ENCODE results near the gene IL31. TPM values are rescaled to one million over a fixed set of nuclear protein-coding genes. Genes with fewer than 3 reads are reported as not detected.

Gene IL31
- total and polyA plus RNA-seq, 2 donors (not counting 3 experiments of a cell fraction or from before 2014, with no cell fraction given) = not detected

- Histone ChIP-seq H3K4me3 (replicated peaks in 1 of 3; ENCODE audit: insufficient read depth in 1 of 3, low read depth in 1 of 3, low read length in 3 of 3) (no peak overlapping the region), H3K79me2 (ENCODE audit: control insufficient read depth, insufficient read depth, low read length) (no peaks in the 10 kb centered on the region), H3K4me2 (ENCODE audit: insufficient read depth, low read length) (no peak overlapping the region), H3K9me3 (replicated peaks; ENCODE audit: control insufficient read depth, insufficient read depth, low read length) (no peaks in the 10 kb centered on the region), H3K9me1 (replicated peaks; ENCODE audit: control insufficient read depth, extremely low read depth, insufficient read depth, low read length) (no peaks in the 10 kb centered on the region), H2AFZ (ENCODE audit: low read depth, low read length) (no peak overlapping the region), H3K4me1 (ENCODE audit: control insufficient read depth, extremely low read depth, insufficient read depth, low read length) (no peaks in the 10 kb centered on the region), H4K20me1 (replicated peaks; ENCODE audit: control insufficient read depth, extremely low read depth, insufficient read depth, low read length) (no peaks in the 10 kb centered on the region), H3K27ac (ENCODE audit: insufficient read depth, low read depth, low read length) (no peak overlapping the region), H3K27me3 (ENCODE audit: control insufficient read depth in 2 of 2, insufficient read depth in 2 of 2, low read length in 2 of 2) (no peaks in the 10 kb centered on the region), H3K36me3 (ENCODE audit: control insufficient read depth in 2 of 2, extremely low read depth in 1 of 2, insufficient read depth in 2 of 2, low read length in 2 of 2) (no peaks in the 10 kb centered on the region), H3K9ac (replicated peaks; ENCODE audit: extremely low read depth, insufficient read depth, low read length) (no peak overlapping the region)
- POLR2A ChIA-PET = no interaction called here
- CTCF ChIA-PET = interaction anchor here (1.3 kb wide), 1 partner anchor 133 kb away, joined by 3 read pairs; no protein-coding TSS in a partner anchor
- intact Hi-C loops (cut with micrococcal nuclease) = no loop called here
- TF ChIP-seq JUN (IDR thresholded peaks at IDR 0.05; ENCODE audit: borderline replicate concordance, insufficient read depth, insufficient read length, low read depth) (no peak), MYC (IDR thresholded peaks at IDR 0.05; ENCODE audit: low read depth, low read length) (no peak), CTCF (IDR thresholded peaks at IDR 0.05; ENCODE audit: extremely low read depth in 1 of 2, insufficient read depth in 1 of 2, low read depth in 1 of 2, low read length in 2 of 2) (no peak), POLR2AphosphoS5 (IDR thresholded peaks at IDR 0.05; ENCODE audit: insufficient read depth, low read depth, low read length) (no peak), EZH2 (IDR thresholded peaks at IDR 0.05; ENCODE audit: borderline replicate concordance, low read depth, low read length, severe bottlenecking) (no peak), POLR2A (IDR thresholded peaks at IDR 0.05; ENCODE audit: low read depth, low read length) (no peak), FOS (IDR thresholded peaks at IDR 0.05; ENCODE audit: borderline replicate concordance, insufficient read depth, low read length) (no peak), GATA2 (IDR thresholded peaks at IDR 0.05; ENCODE audit: insufficient read depth, insufficient read length, low read depth, low read length) (no peak)
- TF ChIP-seq, protein P1, sequence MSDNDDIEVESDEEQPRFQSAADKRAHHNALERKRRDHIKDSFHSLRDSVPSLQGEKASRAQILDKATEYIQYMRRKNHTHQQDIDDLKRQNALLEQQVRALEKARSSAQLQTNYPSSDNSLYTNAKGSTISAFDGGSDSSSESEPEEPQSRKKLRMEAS (IDR thresholded peaks at IDR 0.05; ENCODE audit: insufficient read depth, insufficient read length) = no peak
- dilution Hi-C loops (cut with MboI; ENCODE audit: extremely low pct_ligation_motif_present, low sequenced_read_pairs) = no loop called here
- BruUV-seq (replicated peaks) = no TSS peak
- no peak for DNase-seq (ENCODE audit: low read depth, low spot score)
- FAIRE-seq = no peak
Measured at GRCh38 chr12:122187466-122187865, 13.4 kb upstream of the IL31 start.

Measured in endothelial cell of umbilical vein (primary cell).